Daoy (cell line): ENCODE data around the gene SEMA3F. TPM values are rescaled to one million over a fixed set of nuclear protein-coding genes. Genes with fewer than 3 reads are reported as not detected.

Source experiments
- DNase-seq: peaks from one replicate; pipeline ENCODE4 v3.0.0-alpha.2; 2015; ENCODE audit warnings: low read depth
- total RNA-seq: library from RNA; depleted of rRNA; stranded (reverse); fragments of >200 nt; shearing (Covaris generic); gene quantifications from 2 replicates; pipeline ENCODE4 v1.2.3, GENCODE V29; 2014; rRNA removed

SEMA3F gene
- total RNA-seq, result 0.51 and 1.4 TPM in 2 replicates

DNA sequence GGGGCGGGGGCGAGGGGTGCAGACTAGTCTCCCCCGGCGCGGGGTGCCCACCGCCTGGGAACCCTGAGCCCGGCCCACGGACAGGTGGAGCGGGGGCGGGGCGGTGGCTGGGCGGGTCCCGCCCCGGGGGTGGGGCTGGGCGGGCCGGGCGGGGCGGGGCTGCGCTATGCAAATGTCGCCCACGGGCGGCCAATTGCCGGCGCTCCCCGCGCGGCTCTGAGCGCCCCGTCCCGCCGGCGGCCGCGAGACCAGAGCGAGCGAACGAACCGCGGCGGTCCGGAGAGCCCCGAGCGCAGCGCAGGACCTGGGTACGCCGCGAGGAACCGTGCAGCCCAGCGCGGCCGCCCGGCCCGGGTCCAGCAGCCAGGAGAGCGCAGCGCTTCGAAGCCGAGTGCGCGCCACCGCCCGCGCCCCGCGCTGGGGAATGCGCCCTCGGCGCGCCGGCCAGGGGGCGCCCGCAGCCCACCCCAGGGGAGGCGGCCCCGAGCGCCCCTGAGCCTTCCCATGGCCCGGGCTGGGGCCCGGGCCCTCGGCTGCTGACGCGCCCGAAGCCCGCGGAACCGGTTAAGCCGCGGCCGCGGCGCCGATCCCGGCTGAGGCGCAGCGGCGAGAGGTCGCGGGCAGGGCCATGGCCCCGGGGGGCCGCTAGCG lies at the start of gene SEMA3F:
Gene SEMA3F (plus strand): TSS at position 485 of the 651 bp plus-strand sequence. CDS start 4,299 bp downstream, outside the sequence.
- peak; percentile 67 for DNase-seq

DNA sequence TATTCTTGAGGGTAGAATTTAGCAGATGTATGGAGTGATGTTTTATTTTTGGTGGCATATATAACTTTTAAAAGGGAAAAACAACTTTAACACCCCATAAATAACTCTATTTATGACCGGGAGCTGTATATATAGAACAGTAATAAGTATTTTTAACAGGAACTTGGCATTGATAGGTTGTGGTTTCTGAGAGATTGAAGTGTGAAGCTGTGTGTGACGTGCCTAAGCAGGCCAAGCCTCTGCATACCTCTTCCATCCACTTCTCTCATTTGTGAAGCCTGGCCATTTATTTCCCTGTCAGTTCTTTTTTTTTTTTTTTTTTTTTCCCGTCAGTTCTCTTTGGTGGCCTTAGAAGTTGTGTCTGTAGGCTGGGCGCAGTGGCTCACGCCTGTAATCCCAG lies 43.4 kb upstream of the SEMA3F start:
- DNase-seq, result no peak

DNA sequence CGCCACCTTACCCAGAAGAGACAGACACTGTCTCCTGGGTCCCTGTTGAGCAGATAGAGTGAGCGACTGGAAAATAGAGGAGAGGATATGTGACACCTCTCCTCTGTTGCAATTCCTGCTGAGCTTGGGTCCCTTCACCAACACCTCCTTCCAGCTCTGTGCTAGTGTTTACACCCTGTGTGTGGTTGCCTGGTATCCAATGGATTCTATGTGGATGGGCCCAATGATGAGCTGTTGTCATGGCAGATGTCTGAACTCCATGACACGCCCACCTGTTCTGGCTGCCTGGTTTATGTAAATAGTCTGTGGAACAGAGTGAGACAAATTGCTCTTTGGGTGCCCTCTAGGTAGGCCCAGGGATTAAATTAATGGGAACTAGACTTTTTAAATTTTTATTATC lies 42.7 kb upstream of the SEMA3F start:
- DNase-seq, result no peak

- no peak for DNase-seq
These were observed 38.0 kb upstream of the SEMA3F start for GRCh38 chr3:50117120-50117519.

- DNase-seq, result no peak
These were observed 36.9 kb upstream of the SEMA3F start for GRCh38 chr3:50118237-50118636.

DNA sequence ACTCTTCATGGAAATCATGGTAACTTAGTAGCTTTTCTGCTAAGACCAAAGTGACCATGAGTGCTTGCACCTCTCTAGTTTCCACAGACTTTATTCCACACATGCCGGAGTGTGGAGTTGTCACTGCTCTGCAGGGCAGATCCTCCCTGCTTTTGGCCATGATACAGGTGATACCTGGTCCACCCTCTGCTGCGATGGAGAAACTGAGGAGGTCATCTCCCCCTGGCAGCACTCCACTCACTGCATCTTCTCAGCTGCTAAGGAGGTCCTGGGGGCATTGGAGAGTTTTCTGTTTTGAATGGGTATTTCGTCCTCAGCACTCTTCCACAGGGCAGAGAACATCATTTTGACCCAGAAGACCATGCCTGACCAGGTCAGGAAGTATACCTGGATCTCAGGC lies 35.3 kb upstream of the SEMA3F start:
- no peak for DNase-seq

- no peak for DNase-seq
These were observed 34.6 kb upstream of the SEMA3F start for GRCh38 chr3:50120364-50121071.

DNA sequence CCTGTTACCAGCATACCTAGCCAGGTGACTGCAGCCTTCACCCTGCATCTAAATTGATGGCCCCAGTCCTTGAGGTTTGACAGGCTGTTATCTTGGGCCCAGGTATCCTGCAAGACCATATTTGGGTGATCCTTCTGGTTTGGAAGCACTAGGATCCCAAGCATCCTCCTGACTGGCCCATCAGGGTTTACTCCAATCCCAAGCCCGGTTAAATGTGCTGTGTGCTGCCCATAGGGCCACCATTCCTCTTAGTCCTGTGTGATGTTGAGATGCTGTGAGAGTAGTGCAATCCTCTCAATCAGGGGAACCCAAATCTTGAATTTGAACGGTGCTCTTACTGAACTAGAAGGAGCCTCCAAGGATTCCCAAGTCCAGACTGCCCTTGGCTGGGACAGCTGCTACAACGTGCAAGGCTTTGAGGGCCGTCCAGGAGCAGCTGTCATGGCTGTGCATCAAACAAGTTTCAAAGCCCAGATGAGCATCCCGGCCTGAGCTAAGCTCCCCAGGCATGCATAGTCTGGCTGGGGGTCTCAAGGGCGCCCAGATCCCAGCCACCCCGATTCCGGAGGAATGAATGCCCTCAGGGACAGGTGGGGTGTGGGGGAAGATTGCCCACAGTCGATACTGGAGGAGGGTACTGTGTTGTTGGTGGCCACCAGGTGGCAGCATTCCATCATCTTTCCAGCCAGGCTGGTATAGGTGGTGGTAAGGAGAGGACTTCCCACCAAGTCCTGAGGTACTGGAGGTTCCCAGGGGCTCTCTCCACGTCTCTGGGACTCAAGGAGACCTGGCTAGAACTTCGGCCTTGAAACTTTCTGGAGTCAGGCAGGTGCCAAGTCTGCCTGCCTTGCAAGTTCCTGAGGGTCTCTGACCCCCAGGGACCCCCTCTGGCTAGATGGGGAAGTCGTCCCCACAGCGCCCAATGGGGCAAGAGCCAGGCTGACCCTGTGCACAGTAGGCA lies 33.8 kb upstream of the SEMA3F start:
- peak; percentile 75 for DNase-seq

DNA sequence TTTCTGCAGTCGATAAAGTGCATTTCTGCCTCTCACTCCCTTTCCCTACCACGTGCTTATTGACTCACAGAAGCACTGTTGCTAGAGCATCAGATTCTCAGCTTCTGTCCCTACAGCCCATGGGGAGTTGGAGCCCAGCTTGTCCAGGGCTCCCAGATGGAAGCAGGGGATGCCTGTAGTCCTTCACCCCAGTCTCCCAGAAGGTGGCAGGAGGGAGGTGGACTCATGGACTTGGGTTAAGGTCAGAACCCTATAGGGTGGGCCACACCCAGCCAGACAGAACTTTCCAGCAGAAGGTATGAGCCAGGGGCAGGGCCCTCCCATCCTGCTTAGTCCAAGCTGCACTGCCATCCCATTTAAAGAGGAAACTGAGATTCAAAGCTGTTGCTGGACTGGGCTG lies 33.1 kb upstream of the SEMA3F start:
- DNase-seq, result no peak

- no peak for DNase-seq
These were observed 32.3 kb upstream of the SEMA3F start for GRCh38 chr3:50122661-50123391.

- DNase-seq, result no peak
These were observed 31.6 kb upstream of the SEMA3F start for GRCh38 chr3:50123394-50124051.

GRCh38 chr3:50124052-50124799 lies 30.9 kb upstream of the SEMA3F start:
- DNase-seq, result no peak

DNA sequence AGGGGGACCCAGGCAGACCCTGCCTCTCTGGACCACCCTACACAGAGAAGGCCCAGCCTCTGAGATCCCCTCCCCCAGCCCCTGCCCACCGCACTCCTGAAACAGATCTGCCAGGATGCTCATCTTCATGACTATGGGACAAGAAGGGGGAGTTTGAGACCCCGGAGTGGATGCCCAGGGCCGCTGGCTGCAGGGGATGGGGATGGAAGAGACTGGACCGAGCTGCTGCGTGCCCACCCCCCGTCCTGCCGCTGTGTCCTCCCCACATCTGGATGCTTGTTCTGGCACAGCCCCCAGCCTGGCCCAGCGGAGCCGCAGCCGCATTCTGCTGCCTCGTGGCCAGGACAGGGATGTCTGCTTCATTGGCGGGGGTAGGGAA lies 30.3 kb upstream of the SEMA3F start:
- no peak for DNase-seq

GRCh38 chr3:50125541-50126286 lies 29.4 kb upstream of the SEMA3F start:
- no peak for DNase-seq

DNA sequence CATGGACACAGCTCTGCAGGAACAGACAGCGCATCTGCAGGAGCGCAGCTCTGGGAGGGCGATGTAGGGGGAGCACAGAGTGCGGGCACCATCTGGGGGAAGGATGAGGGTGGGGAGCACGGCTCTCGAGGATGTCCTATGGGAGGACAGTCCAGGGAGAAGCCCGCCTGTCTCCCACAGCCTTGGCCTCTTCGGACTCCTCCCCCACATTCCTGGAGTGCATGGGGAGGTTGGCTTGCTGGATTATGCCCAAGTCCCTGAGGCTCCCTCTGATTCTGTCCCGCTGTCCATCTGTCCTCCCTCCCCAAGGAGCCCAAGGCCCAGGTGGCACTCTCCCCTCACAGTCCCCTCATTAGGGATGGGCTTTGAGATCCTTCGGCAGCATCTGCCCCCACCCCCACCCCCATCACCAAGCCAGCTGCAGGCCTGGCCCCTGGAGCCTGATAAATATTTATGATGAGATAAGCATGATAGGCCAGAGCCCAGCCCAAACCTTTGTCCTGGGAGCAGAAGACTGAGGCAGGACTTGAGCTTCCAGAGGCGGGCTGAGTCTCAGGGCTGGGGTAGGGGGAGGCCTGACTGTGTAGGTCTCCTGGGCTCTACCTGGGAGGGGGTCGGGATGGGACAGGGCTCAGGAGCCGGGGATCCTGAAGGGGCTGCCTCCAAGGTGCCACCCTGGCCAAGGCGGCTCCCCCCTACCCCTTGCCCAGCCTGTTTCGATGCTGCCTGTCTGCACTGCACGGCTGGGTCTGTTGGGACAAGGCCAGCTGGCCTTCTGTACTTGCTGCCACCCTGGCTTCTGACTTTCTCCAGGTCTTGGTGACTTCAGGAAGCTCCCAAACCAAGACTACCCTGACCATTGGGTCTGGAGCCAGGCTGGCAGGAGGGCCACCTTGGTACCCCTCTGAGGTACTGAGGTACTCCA lies 28.6 kb upstream of the SEMA3F start:
- DNase-seq, result peak; percentile 36

DNA sequence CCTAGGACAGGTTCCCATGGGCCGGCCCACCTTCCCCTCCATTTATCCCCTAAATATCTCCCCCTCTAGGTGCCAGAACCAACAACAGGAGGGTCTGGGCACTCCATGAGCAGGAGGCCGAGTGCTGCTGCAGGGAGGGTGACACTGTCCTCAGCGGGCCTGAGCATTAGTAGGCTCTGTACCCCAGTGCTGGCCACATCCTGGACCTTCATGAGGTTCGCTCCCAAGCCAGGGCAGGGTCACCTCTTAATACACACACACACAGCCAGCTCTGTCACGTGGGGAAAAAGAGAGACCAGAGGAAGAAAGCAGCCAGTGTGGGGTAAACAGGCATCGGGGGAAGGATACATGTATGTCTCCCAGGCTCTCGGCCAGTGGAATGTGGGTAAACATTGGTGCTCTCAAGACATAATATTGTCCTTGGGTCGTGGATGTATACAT lies 27.9 kb upstream of the SEMA3F start:
- DNase-seq, result no peak

DNA sequence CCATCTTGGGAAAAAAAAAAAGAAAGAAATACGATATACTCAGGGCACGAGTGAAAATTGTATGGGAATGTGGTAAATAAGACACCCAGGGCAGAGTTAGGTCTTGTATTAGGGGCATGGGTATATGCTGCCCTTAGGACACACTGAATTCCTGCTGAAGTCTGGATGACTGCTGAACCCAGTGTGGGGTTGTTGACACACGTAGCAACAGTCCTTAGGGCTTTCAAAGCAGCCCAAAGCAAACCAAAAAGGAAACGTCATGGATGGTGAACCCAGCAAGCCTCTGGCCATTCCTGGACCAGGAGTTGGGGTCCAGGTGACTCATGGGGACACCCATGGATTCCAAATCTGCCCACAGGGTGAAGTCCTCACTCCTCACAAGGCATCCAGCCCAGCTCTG lies 27.1 kb upstream of the SEMA3F start:
- no peak for DNase-seq

- no peak for DNase-seq
These were observed 24.7 kb upstream of the SEMA3F start for GRCh38 chr3:50130436-50130835.
